IPS-18a (cell line): ENCODE results near the gene TEX35.

ENCODE experiments used
- H3K27ac ChIP-seq: one replicate; pipeline ENCODE4 v1.5.1; 2013; ENCODE audit warnings: low read length
- H3K27me3 ChIP-seq: one replicate; pipeline ENCODE4 v1.6.1; 2013; ENCODE audit warnings: mild to moderate bottlenecking, low read length; ENCODE audit not compliant: control insufficient read depth, insufficient read depth
- H3K36me3 ChIP-seq: one replicate; pipeline ENCODE4 v1.6.1; 2013; ENCODE audit warnings: low read depth, low read length; ENCODE audit not compliant: control insufficient read depth
- H3K4me1 ChIP-seq: one replicate; pipeline ENCODE4 v1.6.1; 2013; ENCODE audit warnings: low read depth, low read length; ENCODE audit not compliant: control insufficient read depth
- H3K4me3 ChIP-seq: one replicate; pipeline ENCODE4 v1.5.1; 2013; ENCODE audit warnings: low read length
- H3K9ac ChIP-seq: one replicate; pipeline ENCODE4 v1.6.1; 2013; ENCODE audit warnings: mild to moderate bottlenecking, low read length, moderate library complexity
- H3K9me3 ChIP-seq: one replicate; pipeline ENCODE4 v1.6.1; 2013; ENCODE audit warnings: low read depth, low read length; ENCODE audit not compliant: control insufficient read depth

The TEX35 gene

DNA sequence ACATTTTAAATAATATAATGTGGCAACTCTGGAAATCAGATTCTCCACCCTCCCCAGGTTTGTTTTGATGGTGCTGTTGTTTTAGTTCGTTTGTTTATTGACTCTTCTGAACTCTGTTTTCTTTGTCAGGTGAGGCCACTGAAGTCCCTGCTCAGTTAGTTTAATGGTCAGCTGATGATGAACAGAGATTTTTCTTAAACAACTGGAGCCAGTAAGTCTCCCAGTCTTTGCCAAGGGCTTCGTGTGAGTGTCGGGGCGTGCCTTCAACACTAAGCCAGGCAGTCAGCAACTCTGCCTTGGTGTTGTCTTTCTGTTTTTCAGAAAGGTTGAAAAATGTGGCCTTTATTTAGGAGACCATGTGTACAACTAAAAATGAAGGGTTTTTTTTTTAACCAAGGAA lies 58.9 kb downstream of the TEX35 start:
- no peaks in the 10 kb centered on the region for H3K27me3 ChIP-seq
- H3K27ac ChIP-seq, result no peak overlapping the region
- no peaks in the 10 kb centered on the region for H3K9me3 ChIP-seq
- H3K36me3 ChIP-seq, result no peaks in the 10 kb centered on the region
- peaks cover 11% of the 10 kb centered on the region for H3K4me1 ChIP-seq
- H3K9ac ChIP-seq, result no peak overlapping the region
- no peak overlapping the region for H3K4me3 ChIP-seq
